ENCODE measurements around the gene RDH16. TPM values are rescaled to one million over a fixed set of nuclear protein-coding genes. Genes with fewer than 3 reads are reported as not detected.

RDH16 gene
- polyA plus RNA-seq, 1 experiment = 0.06 TPM

GRCh38 chr12:56994231-56994746 is 36.9 kb upstream of the RDH16 start:
- no peak for DNase-seq (ENCODE audit: low read depth, low spot score)
- ChIA-PET POLR2A (no interaction called here), CTCF (interaction anchor here (0.8 kb wide), 1 partner anchor 232 kb away, joined by 4 read pairs; no protein-coding TSS in a partner anchor)
- no peaks in the 10 kb centered on the region for H3K9me3 ChIP-seq (ENCODE audit: control insufficient read depth, insufficient read depth, low read length)
- no peak overlapping the region for H3K4me3 ChIP-seq (ENCODE audit: low read depth, low read length)
- no peak overlapping the region for H3K27ac ChIP-seq (ENCODE audit: low read depth, low read length)
- H3K27me3 ChIP-seq (ENCODE audit: control insufficient read depth, insufficient read depth, low read length) = peaks cover 3% of the 10 kb centered on the region
- TF ChIP-seq CTCF (IDR thresholded peaks at IDR 0.05; ENCODE audit: low read depth, low read length) = no peak

GRCh38 chr12:56993346-56993745 is 35.9 kb upstream of the RDH16 start:
- Histone ChIP-seq H3K4me3 (ENCODE audit: low read depth, low read length) (no peak overlapping the region), H3K27ac (ENCODE audit: low read depth, low read length) (no peak overlapping the region), H3K27me3 (ENCODE audit: control insufficient read depth, insufficient read depth, low read length) (peaks cover 3% of the 10 kb centered on the region), H3K9me3 (ENCODE audit: control insufficient read depth, insufficient read depth, low read length) (no peaks in the 10 kb centered on the region)
- TF ChIP-seq CTCF (IDR thresholded peaks at IDR 0.05; ENCODE audit: low read depth, low read length) = no peak
- no peak for DNase-seq (ENCODE audit: low read depth, low spot score)
- CTCF ChIA-PET = interaction anchor here (0.6 to 2.7 kb wide), 2 partner anchors 8 to 311 kb away, joined by 3 to 17 read pairs; no protein-coding TSS in a partner anchor
- POLR2A ChIA-PET = no interaction called here

- Histone ChIP-seq H3K4me3 (ENCODE audit: low read depth, low read length) (no peak overlapping the region), H3K27me3 (ENCODE audit: control insufficient read depth, insufficient read depth, low read length) (peaks cover 5% of the 10 kb centered on the region), H3K27ac (ENCODE audit: low read depth, low read length) (no peak overlapping the region), H3K9me3 (ENCODE audit: control insufficient read depth, insufficient read depth, low read length) (no peaks in the 10 kb centered on the region)
- ChIA-PET POLR2A (no interaction called here), CTCF (interaction anchor here (1.0 to 2.7 kb wide), 3 partner anchors 10 to 234 kb away, joined by 3 to 17 read pairs (median 4); no protein-coding TSS in a partner anchor)
- no peak for TF ChIP-seq CTCF (IDR thresholded peaks at IDR 0.05; ENCODE audit: low read depth, low read length)
- no peak for DNase-seq (ENCODE audit: low read depth, low spot score)
Observed at GRCh38 chr12:56991319-56992246, 34.2 kb upstream of the RDH16 start.

- no peaks in the 10 kb centered on the region for H3K9me3 ChIP-seq (ENCODE audit: control insufficient read depth, insufficient read depth, low read length)
- DNase-seq (ENCODE audit: low read depth, low spot score) = no peak
- H3K27me3 ChIP-seq (ENCODE audit: control insufficient read depth, insufficient read depth, low read length) = peaks cover 5% of the 10 kb centered on the region
- TF ChIP-seq CTCF (IDR thresholded peaks at IDR 0.05; ENCODE audit: low read depth, low read length) = no peak
- no peak overlapping the region for H3K27ac ChIP-seq (ENCODE audit: low read depth, low read length)
- no peak overlapping the region for H3K4me3 ChIP-seq (ENCODE audit: low read depth, low read length)
- CTCF ChIA-PET = interaction anchor here (1.0 kb wide), 1 partner anchor 11 kb away, joined by 3 read pairs; no protein-coding TSS in a partner anchor
- POLR2A ChIA-PET = no interaction called here
Observed at GRCh38 chr12:56990648-56991318, 33.4 kb upstream of the RDH16 start.

Measured in AG04450 (cell line).